ENCODE results near the gene SCPEP1. TPM values are rescaled to one million over a fixed set of nuclear protein-coding genes. Genes with fewer than 3 reads are reported as not detected.

SCPEP1 gene
- total and polyA plus RNA-seq, 2 donors (not counting 1 experiment from before 2014, with no cell fraction given) = 84.7 to 101 TPM

DNA sequence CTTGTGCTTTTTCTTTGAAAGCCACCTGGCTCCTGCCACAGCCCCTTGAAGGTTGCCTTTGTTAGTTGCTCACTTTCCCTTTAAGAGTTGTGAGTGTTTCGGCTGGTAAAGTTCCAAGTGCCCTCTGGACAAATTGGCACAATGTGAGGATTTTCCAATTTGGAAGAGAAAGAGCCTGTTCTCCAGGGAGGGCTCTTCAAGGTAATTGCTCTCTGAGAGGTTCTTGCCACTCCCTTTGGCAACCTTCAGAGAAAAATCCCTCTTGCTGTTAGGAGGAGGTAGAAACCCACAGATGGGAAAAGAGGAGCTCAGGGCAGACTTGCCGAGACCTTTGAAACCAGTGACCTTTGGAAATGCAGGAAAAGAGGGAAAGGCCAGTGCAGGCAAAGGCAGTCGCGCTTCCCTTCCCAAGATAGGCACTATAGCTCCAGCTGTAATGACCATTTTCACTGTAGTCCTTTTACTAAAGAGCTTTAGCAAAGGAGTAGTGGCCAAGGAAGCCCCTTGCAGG lies 58.1 kb downstream of the SCPEP1 start:
- H4K20me1 ChIP-seq (ENCODE audit: control insufficient read depth, extremely low read depth, insufficient read depth, low read length) = no peaks in the 10 kb centered on the region
- H3K9ac ChIP-seq (ENCODE audit: insufficient read depth, low read length) = no peak overlapping the region
- no peaks in the 10 kb centered on the region for H3K4me1 ChIP-seq (ENCODE audit: control insufficient read depth, extremely low read depth, insufficient read depth, low read length)
- no peak overlapping the region for H2AFZ ChIP-seq (ENCODE audit: low read length)
- H3K4me2 ChIP-seq (ENCODE audit: extremely low read depth, insufficient read depth, low read length) = no peak overlapping the region
- no peaks in the 10 kb centered on the region for H3K79me2 ChIP-seq (ENCODE audit: control insufficient read depth, insufficient read depth, low read length)
- no peak for DNase-seq (ENCODE audit: low read depth in 2 of 2)
- H3K27ac ChIP-seq (ENCODE audit: insufficient read depth, low read length) = no peak overlapping the region
- H3K4me3 ChIP-seq (replicated peaks in 1 of 4; ENCODE audit: control extremely low read depth in 1 of 4, insufficient read depth in 1 of 4, low read depth in 3 of 4, low read length in 4 of 4) = no peak overlapping the region
- H3K36me3 ChIP-seq (ENCODE audit: control insufficient read depth, insufficient read depth, low read length) = no peaks in the 10 kb centered on the region
- peaks cover 3% of the 10 kb centered on the region for H3K27me3 ChIP-seq (ENCODE audit: control insufficient read depth, insufficient read depth, low read length)
- no peak for TF ChIP-seq EZH2 (IDR thresholded peaks at IDR 0.05; ENCODE audit: low read length, missing control alignments)
- no peak for TF ChIP-seq CTCF (conservative IDR thresholded peaks at IDR 0.05 in 1 of 2, IDR thresholded peaks at IDR 0.05 in 1 of 2; ENCODE audit: low read depth in 1 of 2, low read length in 2 of 2)
- no peaks in the 10 kb centered on the region for H3K9me3 ChIP-seq (ENCODE audit: control insufficient read depth, insufficient read depth, low read depth, low read length)

GRCh38 chr17:57037411-57037810 lies 59.5 kb downstream of the SCPEP1 start:
- H3K4me3 ChIP-seq (replicated peaks in 1 of 4; ENCODE audit: control extremely low read depth in 1 of 4, insufficient read depth in 1 of 4, low read depth in 3 of 4, low read length in 4 of 4) = no peak overlapping the region
- DNase-seq (ENCODE audit: low read depth in 2 of 2) = no peak
- H3K79me2 ChIP-seq (ENCODE audit: control insufficient read depth, insufficient read depth, low read length) = no peaks in the 10 kb centered on the region
- no peak overlapping the region for H3K27ac ChIP-seq (ENCODE audit: insufficient read depth, low read length)
- no peaks in the 10 kb centered on the region for H4K20me1 ChIP-seq (ENCODE audit: control insufficient read depth, extremely low read depth, insufficient read depth, low read length)
- H3K27me3 ChIP-seq (ENCODE audit: control insufficient read depth, insufficient read depth, low read length) = peaks cover 3% of the 10 kb centered on the region
- H3K9ac ChIP-seq (ENCODE audit: insufficient read depth, low read length) = no peak overlapping the region
- no peak overlapping the region for H2AFZ ChIP-seq (ENCODE audit: low read length)
- no peak overlapping the region for H3K4me2 ChIP-seq (ENCODE audit: extremely low read depth, insufficient read depth, low read length)
- no peaks in the 10 kb centered on the region for H3K36me3 ChIP-seq (ENCODE audit: control insufficient read depth, insufficient read depth, low read length)
- H3K9me3 ChIP-seq (ENCODE audit: control insufficient read depth, insufficient read depth, low read depth, low read length) = no peaks in the 10 kb centered on the region
- H3K4me1 ChIP-seq (ENCODE audit: control insufficient read depth, extremely low read depth, insufficient read depth, low read length) = no peaks in the 10 kb centered on the region
- no peak for TF ChIP-seq CTCF (conservative IDR thresholded peaks at IDR 0.05 in 1 of 2, IDR thresholded peaks at IDR 0.05 in 1 of 2; ENCODE audit: low read depth in 1 of 2, low read length in 2 of 2)
- TF ChIP-seq EZH2 (IDR thresholded peaks at IDR 0.05; ENCODE audit: low read length, missing control alignments) = no peak

DNA sequence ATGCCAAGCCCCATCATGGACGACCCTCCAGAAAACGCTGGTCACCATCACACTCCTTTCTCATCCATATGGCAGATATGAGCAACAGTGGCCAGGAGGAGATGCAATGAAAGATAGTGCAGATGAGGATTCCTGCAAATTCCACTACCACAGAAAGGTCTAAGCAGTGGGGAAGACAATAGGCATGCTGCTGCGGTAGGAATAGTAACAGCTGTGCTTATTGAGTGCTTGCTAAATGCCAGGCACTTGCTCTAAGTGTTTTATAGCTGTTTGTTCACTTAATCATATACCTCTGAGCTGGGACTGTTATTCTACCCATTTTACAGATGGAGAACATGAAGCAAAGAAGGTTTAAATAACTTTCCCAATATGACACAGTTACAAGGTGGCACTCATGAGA lies 60.6 kb downstream of the SCPEP1 start:
- H3K4me3 ChIP-seq (replicated peaks in 1 of 4; ENCODE audit: control extremely low read depth in 1 of 4, insufficient read depth in 1 of 4, low read depth in 3 of 4, low read length in 4 of 4) = no peak overlapping the region

More for the DNA sequence above, 60.6 kb downstream of the SCPEP1 start:
- Histone ChIP-seq H3K27me3 (ENCODE audit: control insufficient read depth, insufficient read depth, low read length) (peaks cover 3% of the 10 kb centered on the region), H4K20me1 (ENCODE audit: control insufficient read depth, extremely low read depth, insufficient read depth, low read length) (no peaks in the 10 kb centered on the region), H2AFZ (ENCODE audit: low read length) (no peak overlapping the region), H3K4me1 (ENCODE audit: control insufficient read depth, extremely low read depth, insufficient read depth, low read length) (no peaks in the 10 kb centered on the region), H3K4me2 (ENCODE audit: extremely low read depth, insufficient read depth, low read length) (no peak overlapping the region), H3K9me3 (ENCODE audit: control insufficient read depth, insufficient read depth, low read depth, low read length) (no peaks in the 10 kb centered on the region), H3K79me2 (ENCODE audit: control insufficient read depth, insufficient read depth, low read length) (no peaks in the 10 kb centered on the region), H3K27ac (ENCODE audit: insufficient read depth, low read length) (no peak overlapping the region), H3K36me3 (ENCODE audit: control insufficient read depth, insufficient read depth, low read length) (no peaks in the 10 kb centered on the region), H3K9ac (ENCODE audit: insufficient read depth, low read length) (no peak overlapping the region)
- TF ChIP-seq EZH2 (IDR thresholded peaks at IDR 0.05; ENCODE audit: low read length, missing control alignments) (no peak), CTCF (conservative IDR thresholded peaks at IDR 0.05 in 1 of 2, IDR thresholded peaks at IDR 0.05 in 1 of 2; ENCODE audit: low read depth in 1 of 2, low read length in 2 of 2) (no peak)
- no peak for DNase-seq (ENCODE audit: low read depth in 2 of 2)
